Endothelial cell of umbilical vein (primary cell): Measurements from ENCODE around the gene AKR1C2. TPM values are rescaled to one million over a fixed set of nuclear protein-coding genes. Genes with fewer than 3 reads are reported as not detected.
"Not testable (repeated sequence)": the region's sequence is repeated elsewhere in the genome, so short reads cannot be mapped to it uniquely, and the experiment has no call there.

Experiments used
- BruUV-seq: library from RNA; stranded (reverse); fragments of 400-500 nt; replicated peaks from 2 replicates; lab custom pipeline; 2021; lab: Mats Ljungman, UMichigan
- CTCF ChIA-PET: fragments of 300-600, 350-600 bp; sonication (Branson Sonifier 250); formaldehyde crosslinking; loops from one replicate; lab custom pipeline; 2021; ENCODE audit warnings: antibody characterized with exemption, inconsistent platforms; lab: Charles Lee
- POLR2A ChIA-PET: fragments of 300-600, 350-600 bp; sonication (Branson Sonifier 250); formaldehyde crosslinking; loops from one replicate; lab custom pipeline; 2021; ENCODE audit warnings: antibody characterized with exemption, inconsistent platforms; lab: Charles Lee
- DNase-seq: peaks from one replicate; pipeline ENCODE4 v3.0.0-alpha.2; 2011; ENCODE audit warnings: low read depth, low spot score
- FAIRE-seq: peaks from 2 replicates; lab custom pipeline; 2011; peaks lifted over from hg19 to GRCh38; lab: Jason Lieb, UNC
- H2AFZ ChIP-seq: 2 replicates; pipeline ENCODE4 v1.6.0; 2012; ENCODE audit warnings: low read depth, low read length, control low read depth, inconsistent platforms
- H3K27ac ChIP-seq: 2 replicates; pipeline ENCODE4 v1.5.1; 2011; ENCODE audit warnings: low read depth, mild to moderate bottlenecking, control low read depth, low read length, moderate library complexity; ENCODE audit not compliant: insufficient read depth
- H3K27me3 ChIP-seq, 2 experiments: 2 replicates each; pipeline versions ENCODE4 v1.6.0 to v1.6.1; 2011; ENCODE audit warnings: low read length in 2 of 2, mixed read lengths in 1 of 2; ENCODE audit not compliant: control insufficient read depth in 2 of 2, insufficient read depth in 2 of 2
- H3K36me3 ChIP-seq, 2 experiments: 2 replicates in 1 of 2; 3 replicates in 1 of 2; pipeline ENCODE4 v1.5.1; 2011; ENCODE audit warnings: low read length in 2 of 2, mild to moderate bottlenecking in 1 of 2, moderate library complexity in 1 of 2; ENCODE audit not compliant: control insufficient read depth in 2 of 2, insufficient read depth in 2 of 2; ENCODE audit errors: extremely low read depth in 1 of 2
- H3K4me1 ChIP-seq: 3 replicates; pipeline ENCODE4 v1.5.1; 2011; ENCODE audit warnings: mild to moderate bottlenecking, low read length; ENCODE audit not compliant: control insufficient read depth, insufficient read depth; ENCODE audit errors: extremely low read depth
- H3K4me2 ChIP-seq: 2 replicates; pipeline ENCODE4 v1.6.1; 2011; ENCODE audit warnings: low read length, control low read depth, mixed read lengths; ENCODE audit not compliant: insufficient read depth
- H3K4me3 ChIP-seq, 3 experiments: fragments of 200-600 bp in 1 of 3; sonication (generic), shearing (Covaris generic) in 1 of 3; replicated peaks in 1 of 3; 2 replicates each; pipeline ENCODE4 v1.5.1; 2011 to 2016; ENCODE audit warnings: control low read depth in 3 of 3, low read length in 3 of 3, mild to moderate bottlenecking in 2 of 3, inconsistent platforms in 1 of 3, low read depth in 1 of 3, moderate library complexity in 1 of 3; ENCODE audit not compliant: insufficient read depth in 1 of 3
- H3K79me2 ChIP-seq: 2 replicates; pipeline ENCODE4 v1.6.0; 2012; ENCODE audit warnings: low read length, inconsistent platforms; ENCODE audit not compliant: control insufficient read depth, insufficient read depth
- H3K9ac ChIP-seq: replicated peaks from 2 replicates; pipeline ENCODE3; 2011; ENCODE audit warnings: low read length, control low read depth; ENCODE audit not compliant: insufficient read depth; ENCODE audit errors: extremely low read depth
- H3K9me1 ChIP-seq: replicated peaks from 3 replicates; pipeline ENCODE4 v1.6.0; 2011; ENCODE audit warnings: mild to moderate bottlenecking, low read length; ENCODE audit not compliant: control insufficient read depth, insufficient read depth; ENCODE audit errors: extremely low read depth
- H3K9me3 ChIP-seq: replicated peaks from 2 replicates; pipeline ENCODE4 v1.5.1; 2012; ENCODE audit warnings: low read length, inconsistent platforms; ENCODE audit not compliant: control insufficient read depth, insufficient read depth
- H4K20me1 ChIP-seq: replicated peaks from 2 replicates; pipeline ENCODE3; 2011; ENCODE audit warnings: mild to moderate bottlenecking, low read length; ENCODE audit not compliant: control insufficient read depth, insufficient read depth; ENCODE audit errors: extremely low read depth
- dilution Hi-C: fragments of 300-500 bp; cut with MboI; formaldehyde crosslinking; loops from one replicate; pipeline ENCODE4 v1.15.0; 2019; ENCODE audit warnings: low sequenced_read_pairs; ENCODE audit not compliant: extremely low pct_ligation_motif_present
- intact Hi-C: fragments of 100-400 bp; cut with micrococcal nuclease; formaldehyde crosslinking; loops from one replicate; pipeline ENCODE4 v1.10.0; 2022
- polyA plus RNA-seq, 4 experiments: library from polyadenylated mRNA; depleted of rRNA in 3 of 4; stranded (reverse) in 3 of 4; unstranded in 1 of 4; fragments of >200 nt; gene quantifications; 2 replicates each; pipeline versions ENCODE4 v1.2.1 to v1.2.3, GENCODE V29; 2011 to 2012; ENCODE audit warnings: missing spikeins in 1 of 4
- total RNA-seq: library from RNA; stranded (reverse); gene quantifications from 2 replicates; pipeline ENCODE4 v1.2.3, GENCODE V29; 2021

AKR1C2 gene
- total and polyA plus RNA-seq, 2 donors (not counting 3 experiments of a cell fraction or from before 2014, with no cell fraction given): 0.84 to 1.7 TPM

DNA sequence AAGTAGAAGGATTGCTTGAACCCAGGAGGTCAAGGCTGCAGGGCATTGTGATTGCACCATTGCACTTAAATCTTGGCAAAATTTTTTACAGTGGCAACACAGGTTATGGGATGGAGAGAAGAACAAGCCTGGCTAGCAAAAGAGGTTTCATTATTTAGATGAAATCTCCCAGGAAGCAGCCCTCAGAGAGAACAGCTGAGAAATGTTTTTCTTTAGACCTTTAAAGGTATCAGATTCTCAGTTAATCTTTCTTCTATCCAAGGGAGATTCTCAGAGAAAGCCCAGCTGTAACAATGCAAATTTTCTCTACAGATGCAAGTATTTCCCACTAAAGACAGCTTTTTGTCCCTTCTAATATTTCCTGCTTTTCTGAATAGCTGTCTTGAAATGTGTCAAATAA, 60.2 kb downstream of the AKR1C2 start:
- H3K9me3 ChIP-seq, H2AFZ ChIP-seq, FAIRE-seq, H3K4me2 ChIP-seq, DNase-seq, intact Hi-C loops, H3K27me3 ChIP-seq, dilution Hi-C loops, H3K9me1 ChIP-seq, POLR2A ChIA-PET, H4K20me1 ChIP-seq, H3K9ac ChIP-seq, H3K27ac ChIP-seq, H3K4me3 ChIP-seq, BruUV-seq, H3K79me2 ChIP-seq, H3K36me3 ChIP-seq: not testable (repeated sequence)
- CTCF ChIA-PET: interaction anchor here (1.3 kb wide), 1 partner anchor 94 kb away, joined by 5 read pairs; no protein-coding TSS in a partner anchor
- H3K4me1 ChIP-seq: peaks cover 23% of the 10 kb centered on the region

DNA sequence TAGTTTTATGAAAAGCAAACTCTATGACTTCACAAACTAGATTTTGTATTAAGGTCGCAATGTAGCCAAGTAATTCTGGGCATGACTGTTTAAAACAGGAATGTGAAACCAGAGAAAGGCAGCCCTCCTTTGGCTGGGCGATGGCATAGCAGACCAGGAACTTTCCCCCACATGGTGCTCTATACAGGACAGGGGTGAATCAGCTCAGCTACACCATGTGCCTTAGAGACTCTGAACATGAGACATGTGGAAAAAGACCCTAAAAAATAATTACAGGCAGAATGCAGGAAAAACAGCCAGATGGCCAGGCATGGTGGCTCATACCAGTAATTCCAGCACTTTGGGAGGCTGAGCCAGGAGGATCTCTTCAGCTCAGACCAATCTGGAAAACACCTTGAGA, 60.7 kb downstream of the AKR1C2 start:
- H4K20me1 ChIP-seq, intact Hi-C loops, BruUV-seq, dilution Hi-C loops, H3K27ac ChIP-seq, H3K4me2 ChIP-seq, H3K36me3 ChIP-seq, H3K9me1 ChIP-seq, H3K27me3 ChIP-seq, H3K9ac ChIP-seq, H3K9me3 ChIP-seq, H3K79me2 ChIP-seq, POLR2A ChIA-PET, H2AFZ ChIP-seq, H3K4me3 ChIP-seq: not testable (repeated sequence)
- CTCF ChIA-PET: interaction anchor here (1.3 kb wide), 1 partner anchor 93 kb away, joined by 5 read pairs; no protein-coding TSS in a partner anchor
- FAIRE-seq (peak; percentile 94), DNase-seq (peak; percentile 42)
- peaks cover 23% of the 10 kb centered on the region for H3K4me1 ChIP-seq
